ENCODE data around the gene TP53AIP1.

The TP53AIP1 gene

GRCh38 chr11:128904303-128904655 is 38.4 kb downstream of the TP53AIP1 start:
- no peak for DNase-seq

- no peak for DNase-seq
Observed at GRCh38 chr11:128903248-128904061, 39.2 kb downstream of the TP53AIP1 start.

GRCh38 chr11:128902515-128903066 is 40.1 kb downstream of the TP53AIP1 start:
- DNase-seq: no peak

GRCh38 chr11:128901653-128902514 is 40.8 kb downstream of the TP53AIP1 start:
- no peak for DNase-seq

GRCh38 chr11:128900468-128900867 is 42.2 kb downstream of the TP53AIP1 start:
- no peak for DNase-seq

- no peak for DNase-seq
Observed at GRCh38 chr11:128898580-128899344, 43.9 kb downstream of the TP53AIP1 start.

GRCh38 chr11:128897826-128898225 is 44.8 kb downstream of the TP53AIP1 start:
- DNase-seq: no peak

GRCh38 chr11:128896356-128896755 is 46.3 kb downstream of the TP53AIP1 start:
- DNase-seq: no peak

GRCh38 chr11:128895526-128895925 is 47.1 kb downstream of the TP53AIP1 start:
- no peak for DNase-seq

GRCh38 chr11:128894685-128895084 is 48.0 kb downstream of the TP53AIP1 start:
- no peak for DNase-seq

GRCh38 chr11:128894286-128894681 is 48.4 kb downstream of the TP53AIP1 start:
- no peak for DNase-seq

GRCh38 chr11:128893578-128894285 is 48.9 kb downstream of the TP53AIP1 start:
- DNase-seq: no peak

- no peak for DNase-seq
Observed at GRCh38 chr11:128892866-128893565, 49.7 kb downstream of the TP53AIP1 start.

GRCh38 chr11:128891913-128892398 is 50.7 kb downstream of the TP53AIP1 start:
- DNase-seq: no peak

GRCh38 chr11:128890543-128891368 is 51.9 kb downstream of the TP53AIP1 start, which contains the start of gene KCNJ5:
Gene KCNJ5, plus strand, starts transcription at chr11:128891356. Its CDS starts 19,918 bp downstream, at chr11:128911274.
- DNase-seq: peak; percentile 48

GRCh38 chr11:128890216-128890542 is 52.5 kb downstream of the TP53AIP1 start:
- no peak for DNase-seq

- DNase-seq: no peak
Observed at GRCh38 chr11:128889657-128890213, 52.9 kb downstream of the TP53AIP1 start.

GRCh38 chr11:128888034-128888985 is 54.4 kb downstream of the TP53AIP1 start:
- no peak for DNase-seq
